GM23248 (cell line): Measurements from ENCODE around the gene SPACA4. TPM values are rescaled to one million over a fixed set of nuclear protein-coding genes. Genes with fewer than 3 reads are reported as not detected.

Experiments
- DNase-seq: peaks from one replicate; pipeline ENCODE4 v3.0.0-alpha.2; 2015
- H2AFZ ChIP-seq: fragments of 200-600 bp; sonication (generic); 2 replicates; pipeline ENCODE4 v1.6.1; 2016; ENCODE audit warnings: antibody characterized with exemption
- H3F3A ChIP-seq: fragments of 200-600 bp; sonication (generic); 2 replicates; pipeline ENCODE4 v1.6.1; 2016; ENCODE audit warnings: mild to moderate bottlenecking, antibody characterized with exemption, mixed run types; ENCODE audit not compliant: insufficient read depth
- H3K27ac ChIP-seq: fragments of 200-600 bp; sonication (generic); 2 replicates; pipeline ENCODE4 v1.5.1; 2016; ENCODE audit warnings: mild to moderate bottlenecking
- H3K27me3 ChIP-seq: fragments of 200-600 bp; sonication (generic); replicated peaks from 2 replicates; pipeline ENCODE4 v1.6.1; 2016; ENCODE audit warnings: mild to moderate bottlenecking; ENCODE audit not compliant: insufficient read depth
- H3K36me3 ChIP-seq: fragments of 200-600 bp; sonication (generic); 2 replicates; pipeline ENCODE4 v1.6.1; 2016; ENCODE audit warnings: low read depth, mild to moderate bottlenecking
- H3K4me1 ChIP-seq: fragments of 200-600 bp; sonication (generic); 2 replicates; pipeline ENCODE4 v1.6.1; 2016; ENCODE audit warnings: mild to moderate bottlenecking; ENCODE audit not compliant: insufficient read depth
- H3K4me2 ChIP-seq: fragments of 200-600 bp; sonication (generic); one replicate; pipeline ENCODE4 v1.6.1; 2016; ENCODE audit warnings: mild to moderate bottlenecking; ENCODE audit not compliant: unreplicated experiment
- H3K4me3 ChIP-seq: fragments of 200-600 bp; sonication (generic); 2 replicates; pipeline ENCODE4 v1.5.1; 2016; ENCODE audit warnings: mild to moderate bottlenecking
- H3K79me2 ChIP-seq: fragments of 200-600 bp; sonication (generic); 2 replicates; pipeline ENCODE4 v1.6.1; 2016; ENCODE audit warnings: mild to moderate bottlenecking; ENCODE audit not compliant: insufficient read depth
- H3K9ac ChIP-seq: fragments of 200-600 bp; sonication (generic); 2 replicates; pipeline ENCODE4 v1.6.1; 2016; ENCODE audit warnings: mild to moderate bottlenecking
- H3K9me2 ChIP-seq: fragments of 200-600 bp; sonication (generic); 2 replicates; pipeline ENCODE4 v1.6.1; 2016; ENCODE audit warnings: mixed run types, mild to moderate bottlenecking, moderate library complexity; ENCODE audit not compliant: insufficient read depth
- H3K9me3 ChIP-seq: fragments of 200-600 bp; sonication (generic); one replicate; pipeline ENCODE4 v1.6.1; 2017; ENCODE audit warnings: low read depth
- H4K20me1 ChIP-seq: fragments of 200-600 bp; sonication (generic); 2 replicates; pipeline ENCODE4 v1.6.0; 2016; ENCODE audit not compliant: insufficient read depth
- EZH2 ChIP-seq: fragments of 200-600 bp; sonication (generic); IDR thresholded peaks from 2 replicates; pipeline ENCODE4 v1.6.1; 2018; ENCODE audit warnings: antibody characterized with exemption, mild to moderate bottlenecking; ENCODE audit not compliant: insufficient read depth, poor library complexity, severe bottlenecking
- EZH2phosphoT487 ChIP-seq: fragments of 200-600 bp; sonication (generic); IDR thresholded peaks from 2 replicates; pipeline ENCODE4 v1.6.1; 2018; ENCODE audit warnings: antibody characterized with exemption, moderate library complexity, mild to moderate bottlenecking, low read depth; ENCODE audit not compliant: insufficient read depth
- WGBS, 2 experiments: methylation state at CpG; one replicate each; pipeline ENCODE4 v1.1.6; 2015 to 2017; ENCODE audit warnings: low lambda C conversion rate in 2 of 2, low coverage in 1 of 2; ENCODE audit errors: missing lambda C conversion rate in 2 of 2; 5-methylcytosine and 5-hydroxymethylcytosine counted together
- in situ Hi-C: fragments of 300-500 bp; cut with MboI; formaldehyde crosslinking; loops from 2 replicates; pipeline ENCODE4 v1.15.0; 2020
- polyA plus RNA-seq: library from polyadenylated mRNA; unstranded; fragments of >200 nt; fragmentation: Nextera tagmentation; extraction: Ambion mirVana; gene quantifications from 2 replicates; pipeline ENCODE4 v1.2.1, GENCODE V29; 2016
- total RNA-seq: library from RNA; depleted of rRNA; stranded (reverse); fragments of >200 nt; shearing (Covaris generic); gene quantifications from 2 replicates; pipeline ENCODE4 v1.2.3, GENCODE V29; 2014

Gene SPACA4
- total and polyA plus RNA-seq, 2 experiments from 2014 or later = not detected

DNA sequence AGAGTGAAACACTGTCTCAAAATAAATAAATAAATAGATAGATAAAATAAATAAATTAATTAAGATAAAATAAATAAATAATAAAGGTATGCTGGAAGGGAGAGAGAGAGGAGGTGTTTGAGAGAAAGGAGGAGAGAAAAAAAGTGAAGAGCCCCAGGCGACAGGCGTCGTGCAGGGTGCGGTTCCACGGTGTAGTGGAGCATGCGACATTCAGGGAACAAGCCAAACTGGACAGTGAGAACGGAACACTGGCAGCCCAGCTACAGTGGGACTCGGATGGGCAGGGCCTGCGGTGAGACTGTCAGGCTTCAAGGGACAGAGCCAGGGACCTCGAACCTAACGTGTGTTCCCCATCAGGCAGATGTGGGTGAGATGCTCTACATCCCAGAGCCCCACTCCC, 45.1 kb upstream of the SPACA4 start:
- no peak overlapping the region for H2AFZ ChIP-seq
- H3K9ac ChIP-seq = no peak overlapping the region
- H3K79me2 ChIP-seq = no peaks in the 10 kb centered on the region
- no peak overlapping the region for H3K27ac ChIP-seq
- in situ Hi-C loops = no loop called here
- H3F3A ChIP-seq = peaks cover 1% of the 10 kb centered on the region; the same call in 1 of the 2 replicates
- DNase-seq = no peak
- H3K4me2 ChIP-seq = no peak overlapping the region
- WGBS, 2 experiments = 88 to 94% methylated on average over 11 of the region's 11 CpGs
- TF ChIP-seq EZH2 (no peak), EZH2phosphoT487 (no peak)
- no peaks in the 10 kb centered on the region for H3K36me3 ChIP-seq
- no peaks in the 10 kb centered on the region for H3K27me3 ChIP-seq
- no peak overlapping the region for H3K4me3 ChIP-seq
- no peaks in the 10 kb centered on the region for H3K9me2 ChIP-seq
- H3K9me3 ChIP-seq = no peaks in the 10 kb centered on the region
- peaks cover 20% of the 10 kb centered on the region for H3K4me1 ChIP-seq
- no peaks in the 10 kb centered on the region for H4K20me1 ChIP-seq

DNA sequence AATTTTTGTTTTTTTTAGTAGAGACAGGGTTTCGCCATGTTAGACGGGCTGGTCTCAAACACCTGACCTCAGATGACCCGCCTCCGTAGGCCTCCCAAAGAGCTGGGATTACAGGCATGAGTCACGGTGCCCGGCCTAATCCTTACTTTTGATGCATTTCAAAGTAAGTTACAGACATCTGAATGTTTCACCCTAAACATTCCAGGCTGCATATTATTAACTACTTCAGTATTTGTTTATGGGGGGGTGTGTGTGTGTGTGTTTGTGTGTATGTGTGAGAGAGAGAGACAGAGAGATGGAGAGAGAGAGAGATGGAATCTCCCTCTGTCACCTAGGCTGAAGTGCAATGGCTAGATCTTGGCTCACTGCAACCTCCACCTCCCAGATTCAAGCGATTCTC, 41.5 kb upstream of the SPACA4 start:
- no peaks in the 10 kb centered on the region for H3K36me3 ChIP-seq
- no peaks in the 10 kb centered on the region for H3K79me2 ChIP-seq
- in situ Hi-C loops = no loop called here
- H3F3A ChIP-seq = peaks cover 18% of the 10 kb centered on the region
- H3K9me2 ChIP-seq = no peaks in the 10 kb centered on the region
- no peak overlapping the region for H3K9ac ChIP-seq
- peak overlapping the region; percentile 24; the same call in 1 of the 2 replicates for H2AFZ ChIP-seq
- H3K4me3 ChIP-seq = no peak overlapping the region
- DNase-seq = peak; percentile 76
- 27 to 35% methylated on average over 7 of the region's 7 CpGs for WGBS, 2 experiments
- no peak for TF ChIP-seq EZH2
- no peak for TF ChIP-seq EZH2phosphoT487
- no peaks in the 10 kb centered on the region for H4K20me1 ChIP-seq
- H3K27ac ChIP-seq = no peak overlapping the region
- no peaks in the 10 kb centered on the region for H3K9me3 ChIP-seq
- no peaks in the 10 kb centered on the region for H3K27me3 ChIP-seq
- peaks cover 35% of the 10 kb centered on the region for H3K4me1 ChIP-seq
- no peak overlapping the region for H3K4me2 ChIP-seq

DNA sequence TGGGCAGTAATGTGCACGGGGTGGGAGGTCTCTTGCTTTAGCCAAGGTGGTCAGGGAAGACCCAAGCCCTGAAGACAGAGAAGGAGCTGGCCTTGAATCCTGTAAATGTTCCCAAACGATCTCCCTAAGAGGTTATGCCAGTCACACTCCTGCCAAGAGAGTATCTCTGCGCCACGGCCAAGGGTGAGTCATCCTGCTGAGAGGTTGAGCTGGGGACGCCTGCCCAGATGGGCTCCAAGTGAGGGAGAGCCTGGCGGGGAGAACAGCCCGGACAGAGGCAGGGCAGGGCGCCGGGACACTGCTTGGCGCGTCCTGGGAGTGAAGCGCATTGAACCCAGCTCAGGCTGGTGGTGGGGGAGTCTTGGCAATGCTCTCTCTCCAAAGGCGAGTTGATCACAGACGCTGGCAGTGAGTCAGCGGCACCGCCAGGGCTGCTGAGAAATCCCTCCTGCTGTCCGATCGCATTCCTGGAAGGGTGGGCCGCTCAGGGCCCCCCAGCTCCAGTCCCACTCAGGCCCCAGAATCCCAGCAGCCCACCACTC, 38.1 kb upstream of the SPACA4 start:
- Histone ChIP-seq H3K36me3 (no peaks in the 10 kb centered on the region), H3K9ac (peak overlapping the region; percentile 67), H3K27ac (peak overlapping the region; percentile 73), H3K27me3 (no peaks in the 10 kb centered on the region), H3K4me1 (peaks cover 29% of the 10 kb centered on the region), H2AFZ (peak overlapping the region; percentile 66), H3K9me3 (no peaks in the 10 kb centered on the region), H3K4me2 (peak overlapping the region; percentile 58), H3K9me2 (no peaks in the 10 kb centered on the region), H4K20me1 (no peaks in the 10 kb centered on the region), H3K79me2 (no peaks in the 10 kb centered on the region), H3F3A (peaks cover 18% of the 10 kb centered on the region; the same call in 1 of the 2 replicates), H3K4me3 (peak overlapping the region; percentile 18)
- DNase-seq = peak; percentile 98
- in situ Hi-C loops = no loop called here
- TF ChIP-seq EZH2 = no peak
- TF ChIP-seq EZH2phosphoT487 = no peak
- WGBS, 2 experiments = 1% methylated on average over 19 of the region's 19 CpGs

DNA sequence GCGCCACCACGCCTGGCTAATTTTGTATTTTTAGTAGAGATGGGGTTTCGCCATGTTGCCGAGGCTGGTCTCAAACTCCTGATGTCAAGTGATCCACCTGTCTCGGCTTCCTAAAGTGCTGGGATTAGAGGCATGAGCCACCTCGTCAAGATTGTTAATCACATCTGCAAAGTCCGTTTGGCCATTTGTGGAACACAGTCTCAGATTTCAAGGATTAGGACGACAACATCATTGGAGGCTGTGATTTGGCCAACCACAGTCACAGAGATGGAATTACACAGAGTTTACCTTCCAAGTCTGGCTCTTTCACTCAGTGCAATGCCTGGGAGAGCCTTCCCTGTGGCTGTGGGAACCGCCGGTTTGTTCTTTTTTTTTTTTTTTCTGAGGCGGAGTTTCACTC, 36.7 kb upstream of the SPACA4 start:
- TF ChIP-seq EZH2phosphoT487 = no peak
- no peak for TF ChIP-seq EZH2
- peaks cover 18% of the 10 kb centered on the region; the same call in 1 of the 2 replicates for H3F3A ChIP-seq
- no peaks in the 10 kb centered on the region for H3K9me3 ChIP-seq
- H3K36me3 ChIP-seq = no peaks in the 10 kb centered on the region
- WGBS, 2 experiments = 39 to 40% methylated on average over 11 of the region's 11 CpGs
- H3K4me1 ChIP-seq = peaks cover 23% of the 10 kb centered on the region
- H3K27ac ChIP-seq = no peak overlapping the region
- no peaks in the 10 kb centered on the region for H3K27me3 ChIP-seq
- H2AFZ ChIP-seq = no peak overlapping the region
- H3K4me2 ChIP-seq = no peak overlapping the region
- H4K20me1 ChIP-seq = no peaks in the 10 kb centered on the region
- H3K79me2 ChIP-seq = no peaks in the 10 kb centered on the region
- no peak overlapping the region for H3K4me3 ChIP-seq
- H3K9ac ChIP-seq = no peak overlapping the region
- no peaks in the 10 kb centered on the region for H3K9me2 ChIP-seq
- in situ Hi-C loops = no loop called here
- peak; percentile 44 for DNase-seq
